Endometrial microvascular endothelial cells (primary cell): ENCODE data around the gene FLT3LG. TPM values are rescaled to one million over a fixed set of nuclear protein-coding genes. Genes with fewer than 3 reads are reported as not detected.

Experiments used
- in situ Hi-C: cut with HindIII; loops from 2 replicates; pipeline ENCODE4 v1.10.0; 2017; ENCODE audit warnings: low sequenced_read_pairs, low pct_unique_long_range_greater_than_20kb; ENCODE audit errors: inconsistent ontology term
- total RNA-seq: library from RNA; depleted of rRNA; stranded (reverse); fragments of >200 nt; gene quantifications from one replicate; pipeline ENCODE4 v1.2.3, GENCODE V29; 2015; ENCODE audit errors: inconsistent ontology term

FLT3LG gene, protein sequence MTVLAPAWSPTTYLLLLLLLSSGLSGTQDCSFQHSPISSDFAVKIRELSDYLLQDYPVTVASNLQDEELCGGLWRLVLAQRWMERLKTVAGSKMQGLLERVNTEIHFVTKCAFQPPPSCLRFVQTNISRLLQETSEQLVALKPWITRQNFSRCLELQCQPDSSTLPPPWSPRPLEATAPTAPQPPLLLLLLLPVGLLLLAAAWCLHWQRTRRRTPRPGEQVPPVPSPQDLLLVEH
- total RNA-seq: 2.6 TPM

DNA sequence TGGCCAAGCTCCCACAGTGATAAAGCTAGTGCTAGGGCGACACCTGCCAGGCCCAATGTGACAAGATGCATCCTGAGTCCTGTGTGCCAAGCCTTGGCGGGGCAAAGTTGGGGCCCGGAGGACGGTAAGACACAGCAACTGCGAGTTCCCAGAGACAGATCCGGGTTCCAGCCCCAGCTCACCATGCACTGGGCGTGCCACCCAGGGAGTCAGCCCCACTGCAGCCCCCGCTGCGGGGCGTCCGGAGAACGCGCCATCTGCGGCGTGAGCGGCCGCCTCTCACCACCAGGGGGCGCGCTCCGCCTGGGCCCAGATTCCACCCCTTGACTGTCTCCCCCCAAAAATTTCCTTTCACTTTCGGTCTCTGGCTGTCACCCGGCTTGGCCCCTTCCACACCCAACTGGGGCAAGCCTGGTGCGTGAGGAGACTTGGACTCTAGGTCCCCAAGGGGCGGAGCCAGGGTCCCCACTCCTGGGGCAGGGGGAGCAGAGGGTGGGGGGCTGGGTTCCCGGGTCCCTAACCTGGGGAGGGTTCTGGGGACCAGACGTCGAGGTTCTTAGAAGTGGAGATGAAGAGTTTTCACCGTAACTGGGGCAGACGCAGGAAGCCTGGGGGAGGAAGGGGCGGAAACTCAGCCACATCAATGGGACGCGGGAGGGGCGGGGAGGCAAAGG, at the start of gene FLT3LG:
TSS of gene FLT3LG (plus strand) at position 348 of the 674 bp plus-strand sequence. CDS start 425 bp downstream, outside the sequence.
- in situ Hi-C loops: no loop called here

DNA sequence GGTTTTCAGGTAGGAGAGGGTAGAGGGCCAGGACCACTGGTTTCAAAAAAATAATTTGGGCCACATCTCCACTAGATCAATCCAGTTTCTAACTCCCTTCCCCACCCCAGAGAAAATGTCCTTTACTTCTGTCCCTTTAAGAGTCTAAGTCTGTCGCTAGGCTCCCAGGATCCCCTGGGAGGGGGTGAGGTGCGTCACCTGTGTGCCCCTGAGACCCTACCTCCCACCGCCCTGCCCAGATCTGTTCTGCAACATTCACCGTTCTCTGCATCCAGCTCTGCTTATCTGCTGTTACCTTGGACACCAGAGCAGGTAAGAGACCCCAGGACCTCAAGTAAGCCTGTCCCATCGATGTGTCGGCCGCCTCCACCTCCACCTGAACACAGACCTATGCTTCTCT, 48.8 kb upstream of the FLT3LG start, which contains the start of gene GFY:
TSS of gene GFY (plus strand) at position 211 of the 400 bp plus-strand sequence. CDS start 1,043 bp downstream, outside the sequence.
- in situ Hi-C loops: no loop called here

DNA sequence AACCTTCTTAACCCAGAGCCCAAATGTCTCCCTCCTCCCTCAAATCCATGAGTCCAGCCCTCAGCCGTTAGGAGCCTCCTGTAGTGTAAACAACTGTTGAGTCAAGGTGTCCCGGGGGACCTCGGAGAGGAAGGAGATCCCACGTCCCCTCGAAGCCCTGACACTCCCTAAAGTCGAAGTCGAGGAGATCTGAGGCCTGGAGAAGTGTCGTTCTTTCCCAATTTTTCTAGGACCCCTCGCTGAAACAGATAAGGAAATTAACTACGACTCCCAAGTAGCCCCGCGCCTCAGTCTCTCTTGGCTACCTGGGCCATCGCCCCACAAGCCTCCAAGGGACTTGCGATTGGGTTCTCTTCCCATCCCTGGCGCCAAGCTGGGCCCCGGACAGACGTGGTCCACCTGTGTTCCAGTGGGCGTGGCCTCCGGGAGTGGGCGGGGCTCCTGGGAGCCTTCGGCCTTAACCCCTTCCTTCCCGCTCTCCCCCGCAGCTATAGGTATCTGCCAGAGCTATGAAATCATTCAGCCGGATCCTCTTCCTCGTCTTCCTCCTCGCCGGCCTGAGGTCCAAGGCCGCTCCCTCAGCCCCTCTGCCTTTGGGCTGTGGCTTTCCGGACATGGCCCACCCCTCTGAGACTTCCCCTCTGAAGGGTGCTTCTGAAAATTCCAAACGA, 48.0 kb upstream of the FLT3LG start:
- in situ Hi-C loops: no loop called here

DNA sequence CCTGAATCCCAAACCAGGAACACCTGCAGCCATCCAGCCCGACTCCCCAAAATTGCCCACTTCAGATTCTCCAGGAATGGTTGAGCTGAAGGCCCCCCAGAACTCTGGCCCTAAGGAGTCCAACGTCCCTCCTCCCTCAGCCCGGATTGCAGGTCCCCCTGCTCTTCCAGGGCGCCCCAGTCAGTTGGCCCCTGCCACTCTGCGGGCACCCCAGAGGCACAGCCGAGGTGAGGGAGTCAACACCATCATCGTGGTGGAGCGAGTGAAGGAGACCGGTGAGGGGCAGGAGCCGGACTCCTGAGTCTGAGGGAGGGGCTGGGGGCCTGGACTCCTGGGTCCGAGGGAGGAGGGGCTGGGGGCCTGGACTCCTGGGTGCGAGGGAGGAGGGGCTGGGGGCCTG, 46.7 kb upstream of the FLT3LG start:
- in situ Hi-C loops: no loop called here

DNA sequence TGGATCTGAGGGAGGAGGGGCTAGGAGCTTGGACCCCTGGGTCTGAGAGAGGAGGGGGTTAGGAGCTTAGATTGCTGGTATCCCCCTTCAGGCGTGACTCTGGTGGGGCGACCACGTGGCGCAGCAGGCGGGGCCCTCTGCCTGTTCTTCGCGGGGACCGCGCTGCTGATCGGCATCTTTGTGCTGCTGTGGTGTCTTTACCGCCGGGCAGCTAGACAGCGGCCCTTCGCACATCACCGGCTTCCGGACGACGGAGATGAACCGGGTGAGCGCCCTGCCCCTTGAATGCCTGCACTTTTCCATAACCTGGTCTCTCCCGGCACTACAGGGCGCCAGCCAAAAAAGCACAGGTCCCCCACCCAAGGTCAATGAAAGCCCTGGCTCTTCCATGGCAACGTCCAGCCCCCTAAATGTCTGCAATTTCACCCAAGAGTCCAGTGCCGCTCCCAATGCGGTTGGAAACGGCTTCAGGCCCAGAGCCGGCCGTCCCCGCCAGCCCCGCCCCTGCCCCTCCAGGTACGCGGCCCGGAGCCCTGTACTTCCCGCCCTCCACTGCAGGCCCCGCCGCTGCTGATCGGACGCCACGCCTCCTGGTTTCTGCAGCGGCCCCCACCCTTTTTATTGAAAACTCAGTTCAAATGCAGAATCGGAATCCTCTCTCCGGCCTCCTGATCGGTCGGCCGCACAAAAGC, 46.0 kb upstream of the FLT3LG start:
- in situ Hi-C loops: no loop called here

DNA sequence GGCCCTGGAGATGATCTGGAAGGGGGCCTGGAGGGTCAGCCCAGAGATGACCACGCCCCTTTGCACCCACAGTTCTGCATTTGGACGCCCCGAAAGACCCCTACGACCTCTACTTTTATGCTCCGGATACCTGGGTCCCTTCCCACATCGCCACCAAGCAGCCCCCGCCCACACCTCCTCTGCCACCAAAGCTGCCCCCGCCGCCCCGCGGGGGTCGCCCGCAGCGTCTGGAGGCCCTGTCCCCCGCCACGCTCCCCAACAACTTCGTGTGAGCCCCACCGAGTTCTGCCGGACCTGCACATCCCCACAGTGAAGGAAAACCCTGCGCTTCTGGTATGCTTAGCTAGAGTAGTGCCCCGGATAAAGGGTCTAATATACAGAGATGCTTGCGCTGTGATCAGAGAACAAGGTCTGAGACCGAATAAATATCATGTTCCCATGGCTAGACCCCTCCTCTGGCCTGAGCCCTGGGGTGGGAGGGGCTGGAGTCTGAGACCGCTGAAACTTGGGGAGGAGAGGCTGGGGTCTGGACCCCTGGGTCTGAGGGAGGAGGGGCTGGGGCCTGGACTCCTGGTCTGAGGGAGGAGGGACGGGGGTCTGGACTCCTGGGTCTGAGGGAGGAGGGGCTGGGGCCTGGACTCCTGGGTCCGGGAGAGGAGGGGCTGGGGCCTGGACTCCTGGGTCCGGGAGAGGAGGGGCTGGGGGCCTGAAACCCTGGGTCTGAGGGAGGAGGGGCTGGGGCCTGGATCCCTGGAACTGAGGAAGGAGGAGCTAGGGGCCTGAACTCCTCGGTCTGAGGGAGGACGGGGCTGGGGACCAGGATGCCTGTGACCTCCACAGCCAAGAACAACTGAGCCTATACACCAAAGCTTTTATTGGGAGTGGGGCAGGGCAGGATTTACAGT, 45.2 kb upstream of the FLT3LG start:
- in situ Hi-C loops: no loop called here

DNA sequence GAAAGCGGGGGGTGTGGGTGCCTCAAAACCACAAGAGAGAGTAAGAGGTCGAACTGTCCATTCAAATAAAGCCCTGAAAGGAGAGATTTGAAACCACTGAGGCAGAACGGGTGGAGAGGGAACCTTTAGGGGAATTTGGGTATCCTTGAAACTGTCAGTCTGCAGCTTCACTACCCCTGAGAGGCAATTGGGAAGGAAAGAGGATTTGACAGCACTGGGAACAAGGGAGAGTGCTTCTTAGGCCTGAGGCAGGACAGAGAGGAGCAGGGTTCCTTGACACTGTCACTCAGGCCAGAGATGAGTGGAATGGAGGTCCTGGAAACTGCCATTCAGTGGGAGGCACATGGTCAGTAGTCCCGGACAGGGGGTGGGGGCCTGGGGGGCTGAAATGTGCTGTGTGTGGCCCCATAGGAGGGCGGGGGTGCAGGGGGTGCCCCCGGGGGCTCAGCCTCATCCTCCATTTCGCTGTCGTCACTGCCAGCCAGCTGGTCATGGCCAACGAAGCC, 43.8 kb upstream of the FLT3LG start:
- in situ Hi-C loops: no loop called here

DNA sequence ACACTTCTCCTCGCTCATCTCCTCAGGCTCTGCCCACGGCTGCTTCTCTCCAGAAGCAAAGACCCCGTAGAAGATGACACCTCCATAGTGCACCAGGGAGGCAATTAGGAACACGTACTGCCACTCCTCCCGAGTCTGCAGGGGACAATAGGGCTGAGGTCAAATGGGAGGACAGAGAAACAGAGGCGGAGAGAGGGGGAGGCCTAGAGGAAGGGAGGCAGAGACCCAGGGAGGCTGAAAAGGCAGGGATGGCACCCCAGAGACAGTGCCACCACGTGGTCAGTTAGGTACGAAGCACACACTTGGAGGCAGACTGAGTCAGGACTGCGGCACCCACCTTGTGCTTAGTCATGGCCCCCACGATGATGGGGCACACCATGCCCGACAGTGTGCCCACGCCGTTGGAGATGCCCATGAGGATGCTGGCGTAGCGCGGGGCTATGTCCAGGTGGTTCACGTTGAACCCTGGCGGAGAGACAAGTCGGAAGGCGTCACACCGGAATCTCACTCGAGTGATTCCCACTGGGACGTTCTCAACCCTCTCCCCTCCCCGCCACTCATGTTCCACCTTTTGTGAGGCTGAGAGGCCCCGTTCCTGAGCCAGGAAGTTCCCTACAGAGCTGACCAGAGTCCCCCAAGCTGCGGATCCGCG, 43.2 kb upstream of the FLT3LG start:
- in situ Hi-C loops: no loop called here

DNA sequence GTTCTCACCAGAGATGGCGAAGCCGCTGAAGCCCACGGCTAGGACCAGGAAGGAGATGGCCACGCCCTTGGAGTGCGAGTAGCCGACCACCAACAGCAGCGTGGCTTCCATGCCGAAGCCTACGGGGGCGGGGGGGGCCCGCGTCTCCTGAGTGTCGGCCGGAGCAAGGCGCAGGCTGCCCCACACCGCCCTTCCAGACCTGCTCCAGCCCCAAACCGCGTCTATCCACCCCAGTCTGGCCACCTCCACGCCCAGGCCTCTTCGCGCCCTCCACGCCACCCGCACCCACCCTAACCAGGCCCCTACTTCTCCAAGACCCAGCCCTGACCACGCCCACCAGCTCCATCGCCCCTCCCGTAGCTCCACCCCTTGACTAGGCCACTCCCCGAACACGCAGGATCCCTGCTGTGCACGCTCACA, 42.7 kb upstream of the FLT3LG start:
- in situ Hi-C loops: no loop called here

DNA sequence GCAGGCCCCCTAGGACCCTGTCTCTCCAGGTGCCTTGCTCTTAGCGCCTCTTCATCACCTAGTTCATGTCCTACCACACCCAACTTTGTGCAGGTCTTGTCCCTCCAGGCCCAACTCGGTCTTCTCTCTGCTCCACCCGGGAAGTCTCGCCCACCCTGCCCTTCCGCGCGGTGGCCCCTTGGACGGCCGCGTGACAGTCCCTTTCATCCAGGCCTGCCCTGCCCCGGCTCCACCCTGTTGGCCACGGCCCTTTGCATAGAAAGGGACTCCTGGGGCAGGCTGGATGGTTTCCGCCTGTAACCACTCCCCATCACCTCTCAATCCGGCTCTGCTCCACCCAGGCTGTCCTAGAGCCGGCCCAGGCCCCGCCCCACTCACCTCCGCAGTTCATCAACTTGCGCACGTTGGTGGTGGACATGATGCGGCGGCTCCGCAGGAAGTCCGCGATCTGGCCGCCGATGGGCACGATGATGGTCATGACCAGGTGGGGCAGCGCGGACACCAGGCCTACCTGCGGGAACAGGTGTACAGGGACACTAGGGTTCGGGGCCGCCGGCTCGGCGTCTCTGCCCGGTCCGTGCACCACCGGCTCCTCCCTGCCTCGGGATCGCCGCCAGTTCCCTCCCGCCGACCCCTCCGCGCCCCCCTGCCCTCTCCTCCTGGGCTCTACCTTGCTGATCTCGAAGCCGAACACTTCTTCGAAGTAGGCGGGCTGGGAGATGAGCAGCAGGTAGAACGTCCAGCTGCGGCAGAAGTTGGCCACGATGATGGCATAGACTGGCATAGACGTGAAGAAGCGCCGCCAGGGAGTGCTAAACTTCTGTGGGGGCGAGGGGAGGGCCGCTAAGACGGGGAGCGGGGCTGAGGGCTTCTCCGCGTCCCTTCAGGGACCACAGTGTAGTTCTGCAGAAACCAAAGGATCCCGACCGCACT, 41.6 kb upstream of the FLT3LG start:
- in situ Hi-C loops: no loop called here

DNA sequence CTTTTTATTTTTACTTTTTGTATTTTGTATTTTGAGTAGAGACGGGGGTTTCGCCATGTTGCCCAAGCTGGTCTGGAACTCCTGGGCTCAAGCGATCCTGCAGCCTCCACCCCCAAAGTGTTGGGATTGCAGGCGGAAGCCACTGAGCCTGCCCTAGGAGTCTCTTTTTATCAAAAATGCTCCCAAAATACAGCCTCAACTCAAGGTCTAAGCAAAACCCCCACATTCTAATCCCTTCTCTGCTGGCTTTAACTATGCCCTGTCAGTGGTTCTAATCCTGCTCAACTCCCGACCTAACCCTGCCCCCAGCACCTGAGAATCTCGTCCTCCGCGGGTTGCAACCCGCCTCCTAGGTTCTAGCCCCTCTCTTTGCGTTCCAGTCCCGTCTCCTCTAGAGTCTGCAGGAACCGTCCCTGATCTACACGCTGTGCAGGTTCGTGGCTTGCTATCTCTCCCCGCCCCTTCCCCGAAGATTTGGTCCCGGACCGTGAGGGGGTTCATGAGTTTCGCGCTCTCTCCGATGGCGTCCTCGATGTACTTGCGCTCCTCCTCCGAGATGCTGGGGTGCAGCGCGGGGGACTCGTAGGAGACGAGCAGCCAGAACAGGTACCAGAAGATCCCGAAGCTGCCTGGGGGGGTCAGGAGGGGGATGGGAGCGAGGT, 40.6 kb upstream of the FLT3LG start:
- in situ Hi-C loops: no loop called here

DNA sequence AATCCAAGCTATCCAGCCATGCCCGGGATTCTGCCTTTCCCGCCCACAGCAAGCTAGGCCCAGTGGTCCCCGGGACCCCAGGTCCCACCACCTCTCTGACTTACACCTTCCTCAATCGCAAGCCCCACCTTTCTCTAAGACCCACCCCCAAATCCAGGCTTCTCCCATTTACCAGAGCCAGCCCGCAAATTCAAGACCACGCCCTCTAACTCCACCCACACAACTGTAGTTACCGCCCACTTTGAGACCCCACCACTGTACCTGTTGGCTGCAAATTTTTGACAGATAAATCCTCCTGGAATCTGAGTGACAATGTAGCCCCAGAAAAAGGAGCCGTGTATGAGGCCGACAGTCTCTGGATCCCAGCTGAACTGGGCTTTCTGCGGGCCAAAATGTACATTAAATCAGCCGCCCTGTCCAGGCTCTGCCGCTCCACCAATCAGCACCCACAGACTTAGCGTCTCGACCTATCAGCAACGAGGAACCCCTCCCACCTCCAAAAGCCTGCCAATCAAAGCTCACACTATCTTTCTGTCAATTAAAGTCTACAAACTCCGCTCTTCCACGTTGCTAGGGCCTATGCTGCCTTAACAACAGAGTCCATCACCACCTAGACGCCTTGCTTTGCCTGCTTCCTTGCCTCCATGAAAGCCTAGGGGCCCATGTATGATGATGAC, 39.0 kb upstream of the FLT3LG start:
- in situ Hi-C loops: no loop called here

DNA sequence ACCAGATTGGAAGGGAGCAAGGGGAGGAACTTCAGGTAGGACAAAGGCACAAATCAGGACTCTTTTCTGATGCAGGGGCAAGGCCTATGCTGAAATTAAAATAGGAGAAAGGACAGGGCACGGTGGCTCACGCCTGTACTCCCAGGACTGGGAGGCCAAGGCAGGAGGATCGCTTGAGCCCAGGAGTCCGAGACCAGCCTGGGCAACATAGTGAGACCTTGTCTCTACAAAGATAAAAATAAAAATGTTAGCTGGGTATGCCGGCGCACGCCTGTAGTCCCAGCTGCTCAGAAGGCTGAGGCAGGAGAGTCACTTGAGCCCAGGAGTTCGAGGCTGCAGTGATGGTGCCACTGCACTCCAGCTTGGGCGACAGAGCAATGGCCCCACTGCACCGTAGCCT, 38.3 kb upstream of the FLT3LG start:
- in situ Hi-C loops: no loop called here

DNA sequence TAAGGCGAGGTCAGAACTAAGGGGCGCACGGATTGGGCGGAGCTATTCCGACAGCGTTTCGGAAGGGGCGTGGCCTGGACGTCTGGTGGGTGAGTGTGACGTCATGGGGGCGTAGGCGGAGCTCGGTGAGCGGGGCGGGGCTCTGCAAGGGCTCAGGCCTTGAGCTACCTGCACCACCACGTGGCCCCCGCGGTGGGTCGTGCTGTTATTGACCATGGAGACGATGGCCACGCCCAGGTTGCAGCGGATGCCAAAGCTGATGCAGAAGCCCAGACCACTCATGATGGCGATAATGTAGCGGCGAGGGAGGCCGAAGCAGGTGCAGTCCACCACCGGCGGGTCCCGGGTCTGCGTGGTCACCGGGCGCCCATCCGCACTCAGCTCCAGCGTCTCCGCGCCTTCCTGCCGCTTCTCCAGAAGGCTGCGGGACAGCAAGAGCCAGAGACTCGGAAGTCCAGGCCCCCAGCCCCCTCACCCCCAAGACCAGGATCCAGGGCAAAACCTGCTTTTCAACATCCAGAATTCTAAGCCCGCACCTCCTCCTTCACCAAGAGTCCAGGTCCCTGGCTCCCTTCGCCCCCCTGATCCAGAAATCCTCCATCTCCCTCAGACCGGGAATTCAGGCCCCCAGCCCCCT, 37.5 kb upstream of the FLT3LG start:
- in situ Hi-C loops: no loop called here

DNA sequence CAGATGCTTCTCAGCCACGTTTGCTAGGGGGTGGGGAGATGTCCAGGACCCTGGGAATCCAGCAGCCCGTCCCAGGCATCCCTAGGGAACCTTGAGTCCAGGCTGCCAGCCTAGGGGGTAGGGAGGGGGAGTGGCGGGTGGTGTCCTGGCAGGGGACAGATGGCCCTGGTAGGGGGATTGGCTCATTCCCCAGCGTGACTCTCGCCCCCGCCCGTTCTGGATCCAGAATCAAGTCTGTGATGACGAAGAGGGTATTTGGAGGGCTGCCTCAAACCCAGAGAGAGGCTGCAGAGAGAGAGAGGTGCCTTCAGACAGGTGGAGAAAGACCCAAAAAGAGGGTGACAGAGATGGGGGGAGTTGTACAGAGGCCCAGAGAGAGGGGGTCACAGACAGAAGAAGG, 36.8 kb upstream of the FLT3LG start:
- in situ Hi-C loops: no loop called here
